Dedifferentiated amniotic fluid mesenchymal stem cell (primary cell): ENCODE data around the gene GNAL.
"Not testable (repeated sequence)": the region's sequence is repeated elsewhere in the genome, so short reads cannot be mapped to it uniquely, and the experiment has no call there.

Source experiments
- DNase-seq: peaks from one replicate; pipeline ENCODE4 v3.0.0-alpha.2; 2016; ENCODE audit errors: extremely low spot score

GNAL gene

DNA sequence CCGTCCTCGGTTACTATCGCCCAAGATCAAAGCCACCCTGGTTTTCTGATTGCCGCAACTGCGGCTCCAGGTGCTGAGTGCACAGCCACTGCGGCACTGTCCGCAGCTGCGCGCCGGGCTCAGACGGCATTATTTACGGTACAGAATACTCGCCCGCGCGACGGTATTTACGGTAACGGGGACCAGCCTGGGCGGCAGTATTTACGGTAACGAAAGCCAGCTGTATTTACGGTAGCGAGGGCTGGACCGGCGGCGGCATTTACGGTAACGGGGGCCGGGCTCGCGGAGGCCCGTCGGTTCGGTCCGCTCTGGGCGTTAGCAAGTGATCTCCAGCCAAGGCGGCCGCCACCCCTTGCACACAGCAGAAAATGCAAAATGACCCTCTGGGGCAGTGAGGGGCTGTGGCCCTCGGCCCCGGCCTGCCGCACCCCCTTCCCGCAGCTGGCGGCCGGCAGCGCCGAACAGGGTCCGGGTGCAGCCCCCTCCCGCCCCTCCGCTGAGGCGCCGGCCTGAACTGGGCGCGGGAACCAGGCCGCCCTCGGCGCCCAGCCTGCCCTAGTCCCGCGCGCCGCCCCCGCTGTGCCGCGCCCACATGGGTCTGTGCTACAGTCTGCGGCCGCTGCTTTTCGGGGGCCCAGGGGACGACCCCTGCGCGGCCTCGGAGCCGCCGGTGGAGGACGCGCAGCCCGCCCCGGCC lies at the start of gene GNAL:
TSS of gene GNAL (plus strand) at position 293 of the 697 bp plus-strand sequence. CDS start at position 593, 300 bp downstream.
- peak; percentile 70 for DNase-seq

DNA sequence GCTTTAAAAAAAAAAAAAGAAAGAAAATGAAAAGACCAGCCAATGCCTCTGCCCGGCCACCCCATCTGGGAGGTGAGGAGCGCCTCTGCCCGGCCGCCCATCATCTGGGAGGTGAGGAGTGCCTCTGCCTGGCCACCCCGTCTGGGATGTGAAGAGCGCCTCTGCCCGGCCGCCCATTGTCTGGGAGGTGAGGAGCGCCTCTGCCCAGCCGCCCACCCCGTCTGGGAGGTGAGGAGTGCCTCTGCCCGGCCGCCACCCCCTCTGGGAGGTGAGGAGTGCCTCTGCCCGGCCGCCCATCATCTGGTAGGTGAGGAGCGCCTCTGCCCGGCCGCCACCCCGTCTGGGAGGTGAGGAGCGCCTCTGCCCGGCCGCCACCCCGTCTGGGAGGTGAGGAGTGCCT lies 41.8 kb upstream of the GNAL start:
- DNase-seq: not testable (repeated sequence)

DNA sequence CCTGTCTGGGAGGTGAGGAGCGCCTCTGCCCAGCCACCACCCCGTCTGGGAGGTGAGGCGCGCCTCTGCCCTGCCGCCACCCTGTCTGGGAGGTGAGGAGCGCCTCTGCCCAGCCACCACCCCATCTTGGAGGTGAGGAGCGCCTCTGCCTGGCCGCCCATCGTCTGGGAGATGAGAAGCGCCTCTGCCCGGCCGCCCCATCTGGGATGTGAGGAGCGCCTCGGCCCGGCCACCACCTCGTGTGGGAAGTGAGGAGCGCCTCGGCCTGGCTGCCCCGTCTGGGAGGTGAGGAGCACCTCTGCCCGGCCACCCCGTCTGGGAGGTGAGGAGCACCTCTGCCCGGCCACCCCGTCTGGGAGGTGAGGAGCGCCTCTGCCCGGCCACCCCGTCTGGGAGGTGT lies 41.3 kb upstream of the GNAL start:
- not testable (repeated sequence) for DNase-seq

DNA sequence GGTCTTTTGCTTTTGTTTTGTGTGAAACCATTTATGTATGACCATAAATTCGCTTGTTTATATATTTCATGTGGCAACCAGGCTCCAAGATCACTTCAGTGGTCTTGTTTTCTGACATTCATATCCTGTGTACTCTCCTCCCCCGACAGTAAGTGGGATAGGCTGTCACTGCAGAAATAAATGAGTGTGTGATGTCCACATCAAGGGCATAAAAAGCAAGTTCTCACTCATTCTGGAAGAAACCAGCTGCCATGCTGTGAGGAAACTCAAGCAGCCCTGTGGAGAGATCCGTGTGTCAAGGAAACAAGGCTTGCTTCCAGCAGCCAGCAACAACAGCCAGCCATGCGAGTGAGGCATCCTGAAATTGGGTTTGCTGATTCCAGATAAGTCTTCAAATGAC lies 39.2 kb upstream of the GNAL start:
- no peak for DNase-seq

DNA sequence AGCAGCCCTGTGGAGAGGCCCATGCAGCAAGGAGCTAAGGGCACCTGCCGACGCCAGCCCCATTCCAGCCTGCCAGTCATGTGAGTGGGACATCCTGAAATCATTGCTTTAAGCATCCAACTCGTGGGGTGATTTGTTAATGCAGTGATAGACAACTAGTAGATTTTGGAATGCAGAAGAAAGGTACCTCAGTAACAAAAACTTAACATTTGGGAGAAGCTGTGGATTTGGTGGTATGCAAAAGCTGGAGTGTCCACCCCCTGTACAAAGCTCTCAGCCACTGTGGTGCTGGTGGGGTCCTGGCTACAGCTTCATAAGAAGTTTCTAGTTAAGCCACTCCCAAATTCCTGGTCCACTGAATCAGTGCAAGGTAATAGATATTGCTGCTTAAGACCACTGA lies 37.2 kb upstream of the GNAL start:
- DNase-seq: no peak

DNA sequence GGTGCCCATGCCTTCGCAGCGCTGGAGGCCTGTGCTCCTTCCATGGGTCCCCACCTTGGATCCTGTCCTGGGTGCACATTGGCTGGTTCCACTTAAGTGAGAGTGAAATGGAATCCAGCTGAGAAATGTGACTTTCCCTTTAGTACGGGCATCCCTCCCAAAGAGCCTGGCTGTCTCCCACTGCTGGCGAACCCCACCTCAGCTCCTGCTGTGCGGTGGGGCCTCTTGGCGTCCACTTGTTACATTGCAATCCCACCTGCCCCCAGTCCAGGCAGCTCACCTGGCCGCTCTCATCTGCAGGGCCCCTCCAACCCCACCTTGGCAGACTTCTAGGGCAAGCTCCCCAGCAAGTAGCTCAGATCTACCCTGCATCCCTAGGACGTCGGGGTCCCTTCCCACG lies 35.5 kb upstream of the GNAL start:
- DNase-seq: no peak

DNA sequence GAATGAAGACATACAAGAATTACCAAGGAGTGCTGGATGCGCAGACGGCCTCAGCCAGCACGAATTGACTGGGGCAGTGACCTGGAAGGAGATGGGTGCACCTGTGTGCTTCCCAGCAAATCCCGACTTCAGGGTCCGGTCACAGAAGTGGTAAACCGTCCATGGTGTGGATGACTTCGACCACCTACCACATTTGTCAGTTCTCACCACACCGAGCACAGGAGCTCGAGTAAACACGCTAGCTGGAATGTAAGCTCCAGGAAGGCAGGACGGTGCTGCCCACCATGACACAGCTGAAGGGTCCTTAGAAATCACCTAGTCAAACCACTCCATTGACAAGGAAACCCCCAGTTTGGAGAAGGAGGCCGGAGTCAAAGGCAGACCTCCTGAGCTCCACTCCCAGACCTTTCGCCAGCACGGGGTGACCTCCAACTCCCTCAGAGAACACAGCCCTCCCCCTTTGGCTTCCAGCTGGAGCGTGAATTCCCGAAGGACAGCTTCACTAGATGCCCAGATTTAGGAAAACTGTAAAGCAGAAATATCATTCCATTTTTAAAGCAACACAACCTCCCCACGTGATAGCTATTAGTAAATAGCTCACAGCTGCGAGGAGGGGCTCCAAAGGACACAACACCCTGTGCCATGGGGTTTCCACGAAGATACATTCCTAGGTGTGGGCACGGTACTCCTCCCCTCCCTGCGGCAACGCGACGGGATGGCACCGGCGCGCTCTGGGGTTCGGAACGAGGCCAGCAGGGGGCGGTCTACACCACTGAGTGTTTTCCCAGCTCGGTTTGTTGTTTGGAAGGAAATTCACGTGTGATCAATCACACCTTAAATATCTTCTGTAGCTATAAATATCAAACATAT lies 34.1 kb upstream of the GNAL start:
- no peak for DNase-seq

DNA sequence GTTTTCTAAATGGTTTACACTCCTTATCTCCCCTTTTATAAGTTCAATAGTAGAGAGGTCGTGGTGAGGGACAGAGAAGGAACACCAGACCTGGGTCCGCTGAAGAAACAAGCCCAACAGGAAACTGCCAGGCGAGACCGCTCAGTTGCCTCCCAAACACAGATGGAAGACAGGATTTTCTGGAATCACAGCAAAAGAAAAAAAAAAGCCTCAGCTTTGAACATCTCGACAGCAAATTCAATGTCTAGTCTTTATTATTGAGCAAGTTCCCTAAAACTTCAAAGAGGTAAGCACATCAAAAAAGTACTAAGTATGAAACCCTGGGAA lies 33.5 kb upstream of the GNAL start:
- no peak for DNase-seq

DNA sequence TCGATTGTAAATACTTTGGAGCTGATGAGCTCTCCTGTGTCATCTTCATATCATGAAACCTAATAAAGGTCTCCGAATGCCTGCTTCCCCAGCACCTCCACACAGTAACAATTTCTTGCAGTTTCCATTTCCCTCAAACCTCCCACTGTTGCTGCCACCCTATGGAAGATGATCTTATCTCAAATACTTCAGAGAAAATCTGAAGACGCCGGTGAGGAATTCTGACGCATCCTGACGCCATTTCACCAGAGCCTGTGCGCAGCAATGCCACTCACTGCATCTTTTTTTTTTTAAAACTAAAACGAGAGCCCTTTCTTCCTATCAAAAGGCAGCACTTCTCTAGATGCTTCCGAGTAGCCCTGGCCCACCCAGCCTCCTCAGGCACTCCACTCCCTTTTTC lies 31.9 kb upstream of the GNAL start:
- no peak for DNase-seq

DNA sequence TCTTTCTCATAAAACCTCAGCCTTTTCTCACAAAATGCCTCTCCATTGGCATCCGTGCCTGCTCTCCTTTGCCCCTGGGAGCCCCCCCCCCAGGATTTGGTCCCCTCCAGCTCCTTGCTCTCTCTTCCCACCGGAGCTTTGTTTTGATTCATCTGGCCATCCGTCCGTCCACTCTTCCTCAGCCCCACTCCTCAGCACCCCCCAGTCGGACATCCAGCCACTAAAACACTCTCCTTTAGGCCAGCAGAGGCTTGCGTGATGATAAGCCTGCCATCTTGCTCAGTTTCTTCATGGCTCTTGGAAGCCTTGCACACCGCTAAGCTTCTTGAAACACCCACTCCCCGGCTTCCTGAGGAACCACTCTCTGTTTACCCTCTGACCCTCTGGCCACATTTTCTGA lies 31.5 kb upstream of the GNAL start:
- no peak for DNase-seq

DNA sequence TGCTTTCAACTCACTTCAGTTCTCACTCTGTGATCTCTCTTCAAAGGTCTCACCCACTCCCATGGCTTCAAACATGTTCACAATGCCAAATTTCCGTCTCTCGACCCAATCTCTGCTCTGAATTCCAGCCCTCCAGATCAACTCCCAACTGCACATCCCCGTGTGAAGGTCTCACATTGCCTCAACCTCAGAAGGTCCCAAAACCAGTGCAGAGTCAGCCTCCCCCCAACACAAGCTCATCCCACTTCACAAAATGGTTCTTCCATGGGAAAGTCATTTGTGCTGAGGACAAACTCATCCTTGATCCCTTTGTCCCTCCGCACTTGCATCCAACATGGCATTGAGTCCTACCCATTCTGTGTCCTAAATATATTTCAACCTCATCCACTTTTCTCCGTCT lies 31.0 kb upstream of the GNAL start:
- no peak for DNase-seq

DNA sequence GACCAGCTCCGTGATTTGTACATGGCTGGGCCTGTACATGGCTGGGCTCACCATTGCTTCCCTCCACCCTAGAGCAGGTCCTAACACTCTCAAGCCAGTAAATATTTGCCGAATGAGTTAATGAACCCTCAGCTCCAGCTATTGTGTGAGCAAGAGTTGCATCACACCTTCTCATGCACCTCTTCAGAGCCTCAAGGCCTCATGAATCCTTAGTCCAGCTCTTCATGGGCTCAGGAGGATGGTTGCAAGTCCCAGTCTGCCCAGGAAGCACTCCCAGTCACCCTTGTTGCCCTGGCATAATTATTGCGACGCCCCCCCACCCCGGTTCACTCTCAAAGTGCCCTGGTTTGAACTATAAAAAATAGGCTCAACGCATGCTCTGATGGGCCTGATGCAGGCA lies 30.1 kb upstream of the GNAL start:
- no peak for DNase-seq

DNA sequence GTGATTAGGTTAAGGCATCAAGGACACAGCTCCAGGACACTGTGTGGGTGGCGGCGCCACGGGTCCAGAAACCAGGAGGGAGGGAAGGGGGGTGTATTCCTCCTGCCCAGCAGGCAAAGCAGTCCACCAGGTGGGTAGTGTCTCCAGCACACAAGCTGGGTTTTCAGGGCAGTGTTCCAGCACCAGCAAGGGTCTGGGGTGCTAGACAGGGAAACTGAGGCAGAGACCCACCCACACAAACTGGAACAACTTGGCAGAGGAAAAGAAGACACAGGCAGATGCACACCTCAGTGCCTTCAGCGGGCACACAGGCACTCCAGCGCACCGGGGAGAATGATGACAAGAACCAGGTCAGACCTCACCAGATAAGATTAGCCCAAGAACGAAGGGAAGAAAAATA lies 28.4 kb upstream of the GNAL start:
- no peak for DNase-seq

DNA sequence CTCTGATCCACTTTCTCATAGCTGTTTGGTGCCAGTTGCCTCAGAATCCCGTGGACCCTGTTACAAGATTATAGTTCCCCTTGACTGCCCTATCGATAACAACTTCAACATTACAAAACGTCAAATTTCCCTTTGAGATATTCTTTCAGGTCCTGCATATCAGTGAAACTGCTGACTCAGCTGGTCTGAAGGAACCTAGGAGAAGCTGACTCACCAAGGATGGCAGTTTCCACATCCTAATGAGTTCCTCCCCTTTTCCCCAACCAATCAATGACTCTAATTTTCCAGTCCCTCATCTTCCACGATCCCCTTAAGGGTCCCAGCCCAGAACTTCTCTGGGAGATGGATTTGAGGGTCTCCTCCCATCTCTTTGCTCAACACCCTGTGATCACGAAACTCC lies 27.6 kb upstream of the GNAL start:
- DNase-seq: no peak

DNA sequence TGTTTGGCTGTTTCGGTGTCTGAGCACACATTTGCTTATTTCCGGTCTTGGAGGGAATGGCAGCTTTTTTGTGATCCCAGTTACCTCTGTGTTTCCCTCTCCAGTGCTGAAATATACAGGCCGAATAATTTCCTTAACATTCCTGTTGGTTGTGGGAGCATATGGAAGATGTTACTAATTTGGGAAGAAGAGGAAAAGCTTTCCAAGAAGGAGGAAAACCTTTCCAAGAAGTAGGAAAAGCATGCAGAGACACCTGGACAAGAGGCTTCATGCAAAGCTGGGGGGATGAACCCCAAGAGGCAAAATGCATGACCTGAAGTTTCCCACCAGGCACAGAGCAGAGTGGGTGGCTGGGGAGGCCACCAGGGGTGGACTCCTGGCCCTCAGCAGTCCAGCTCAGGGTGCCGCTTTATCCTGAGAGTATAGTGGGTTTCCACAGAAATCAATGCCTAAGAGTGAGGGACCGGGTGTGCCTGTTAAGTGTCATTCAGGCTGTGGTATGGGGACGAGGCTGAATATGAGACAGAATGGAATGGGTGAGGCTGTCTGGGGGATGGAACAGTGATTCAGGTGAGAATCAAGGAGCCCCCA lies 25.5 kb upstream of the GNAL start:
- no peak for DNase-seq

DNA sequence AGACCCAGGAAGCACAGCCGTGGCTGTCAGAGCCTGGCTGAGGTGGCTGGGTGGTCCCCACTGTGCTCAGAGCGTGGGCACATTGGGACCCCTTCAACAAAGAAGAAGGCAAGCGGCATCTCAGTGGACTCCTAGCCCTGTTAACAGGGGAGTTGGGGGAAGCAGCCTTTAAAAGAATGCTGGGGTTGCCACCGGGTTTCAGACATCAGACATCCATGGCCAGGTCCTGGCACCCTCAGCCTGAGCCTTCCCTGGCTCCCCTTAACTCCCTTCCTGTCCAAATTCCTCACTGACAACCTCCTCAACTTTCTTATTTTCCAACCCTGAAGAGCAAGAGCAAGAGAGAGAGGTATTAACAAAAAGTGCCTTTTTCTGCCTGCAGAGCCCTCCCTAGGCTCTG lies 24.8 kb upstream of the GNAL start:
- no peak for DNase-seq

DNA sequence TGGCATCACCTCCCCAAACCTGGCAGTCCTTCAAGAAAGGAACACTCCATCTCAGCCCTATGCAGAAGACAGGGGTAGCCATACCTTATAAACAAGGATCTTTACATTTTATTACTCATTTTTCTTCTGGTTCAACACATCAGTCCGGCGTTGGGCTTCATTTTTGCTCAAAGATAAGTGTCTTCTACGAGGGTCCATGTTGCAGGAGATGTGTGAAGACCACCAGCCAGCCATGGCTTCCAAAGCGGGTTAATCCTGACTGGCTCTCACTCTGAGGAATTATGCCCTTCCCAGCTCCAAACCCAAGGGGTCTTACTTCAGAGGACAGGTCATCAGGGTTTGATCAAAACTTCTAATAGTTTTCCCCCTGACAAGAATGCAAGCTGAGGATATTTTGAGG lies 23.9 kb upstream of the GNAL start:
- DNase-seq: no peak

DNA sequence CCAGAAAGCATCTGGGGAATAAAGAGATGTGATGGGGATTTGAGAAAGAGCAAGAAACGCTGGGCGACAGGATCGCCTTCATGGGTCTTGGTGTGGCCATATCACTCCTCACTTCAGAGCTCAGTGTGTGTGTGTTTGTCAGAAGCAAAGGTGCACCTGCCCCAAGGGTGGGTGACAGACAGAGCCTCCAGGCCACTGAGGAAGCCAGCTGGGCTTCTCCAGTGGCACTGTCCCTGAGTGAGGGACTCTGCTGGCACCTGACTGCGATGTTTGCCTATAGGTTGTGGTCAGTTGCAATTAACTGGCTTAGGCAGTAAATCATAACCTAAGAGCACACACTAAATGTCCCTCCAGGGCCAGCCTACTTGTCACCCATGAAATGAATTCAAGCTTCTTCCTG lies 23.5 kb upstream of the GNAL start:
- no peak for DNase-seq

DNA sequence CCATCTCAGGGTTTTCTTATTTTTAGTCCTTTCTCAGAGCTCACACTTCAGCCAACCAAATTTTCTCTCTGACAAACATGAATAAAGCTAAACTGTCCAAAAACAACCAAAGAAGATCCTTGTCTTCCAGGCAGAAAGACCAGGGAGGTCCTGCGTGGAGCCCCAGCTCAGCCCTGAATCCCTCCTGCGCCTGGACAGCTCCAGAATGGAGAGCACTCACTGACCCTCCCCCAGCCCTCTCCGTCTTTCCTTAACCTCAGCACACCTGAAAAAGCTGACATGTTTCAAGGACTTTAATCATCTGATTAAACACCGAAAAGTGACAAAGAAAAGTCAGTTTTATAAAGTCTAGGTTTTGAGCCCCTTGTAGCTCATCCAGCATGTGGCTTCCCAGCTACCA lies 22.9 kb upstream of the GNAL start:
- no peak for DNase-seq

DNA sequence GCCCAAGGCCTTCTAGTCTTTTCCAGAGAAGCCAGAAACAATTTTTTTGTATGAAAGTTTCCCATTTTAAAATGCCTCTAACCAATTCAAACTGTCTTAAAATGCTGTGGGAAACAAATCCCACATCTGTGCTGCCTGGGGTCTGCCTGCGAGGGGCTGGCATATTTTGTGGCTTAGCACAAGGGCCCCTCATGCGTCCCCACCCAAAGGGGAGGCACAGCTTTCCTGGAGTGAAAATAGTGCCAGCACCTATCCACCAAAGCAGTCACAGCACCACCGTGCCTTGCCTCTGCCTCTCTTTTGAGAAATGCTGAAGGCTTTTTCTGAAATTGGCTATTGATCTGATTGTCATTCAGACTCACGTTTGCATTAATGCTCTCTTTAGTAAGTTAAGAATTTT lies 22.2 kb upstream of the GNAL start:
- no peak for DNase-seq

DNA sequence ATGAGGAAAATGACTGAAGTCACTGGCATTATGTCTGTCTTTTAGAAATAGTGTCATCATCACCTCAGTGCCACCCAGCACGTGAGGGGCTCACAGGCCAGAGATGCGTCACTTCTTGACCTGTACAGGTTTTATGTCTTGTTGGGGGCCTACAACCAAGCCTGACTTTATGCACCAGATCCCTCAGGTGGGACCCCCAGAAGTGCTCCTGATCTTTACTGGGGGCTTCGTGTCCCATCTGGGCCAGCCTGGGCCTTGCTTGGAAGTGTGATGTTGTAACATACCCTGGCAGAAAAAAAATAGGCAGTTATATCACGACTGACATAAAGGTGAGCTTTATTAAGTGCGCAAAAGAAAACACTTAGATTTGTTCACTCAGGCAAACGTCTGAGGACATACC lies 21.5 kb upstream of the GNAL start:
- no peak for DNase-seq

DNA sequence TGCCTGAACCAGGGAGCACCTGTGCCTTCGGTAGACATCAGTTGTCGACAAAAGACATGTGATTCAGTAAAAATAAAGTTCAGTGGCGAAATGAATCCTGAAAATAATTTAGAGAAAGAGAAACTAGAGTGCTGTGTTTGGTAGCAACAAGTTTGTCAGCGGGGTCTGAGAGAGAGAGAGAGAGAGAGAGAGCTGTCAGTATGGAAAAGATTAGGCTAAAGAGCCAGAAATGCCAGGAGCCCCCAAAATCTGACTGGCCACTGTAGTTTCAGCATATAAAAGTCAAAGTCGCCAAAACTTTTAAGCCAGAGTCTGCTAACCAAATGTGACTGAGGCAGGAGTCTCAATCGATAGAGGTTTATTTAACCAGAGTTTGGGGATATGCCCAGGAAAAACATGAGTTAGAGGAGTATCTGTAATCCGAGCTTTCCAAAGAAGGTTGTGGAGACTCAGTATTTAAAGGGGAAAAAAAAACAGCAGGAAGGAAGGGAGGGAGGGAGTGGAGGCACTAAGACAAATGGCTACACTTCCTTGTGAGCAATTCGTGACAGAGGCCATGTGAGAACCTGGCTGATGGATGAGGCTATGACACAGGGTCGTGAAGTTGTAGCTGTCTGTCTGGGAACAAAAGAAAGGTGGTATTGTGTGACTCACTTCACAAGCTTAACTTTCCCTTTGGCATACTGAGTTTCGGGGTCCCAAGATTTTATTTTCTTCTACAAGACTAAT lies 20.5 kb upstream of the GNAL start:
- no peak for DNase-seq
